GM12878 (cell line): Measurements from ENCODE around the gene FMNL2. TPM values are rescaled to one million over a fixed set of nuclear protein-coding genes. Genes with fewer than 3 reads are reported as not detected.

Experiments used
- ATAC-seq: fragments of 200-7000 bp; cut with Tn5 transposase; 3 replicates; pipeline ENCODE4 v1.9.1; 2020; ENCODE audit warnings: mild to moderate bottlenecking, moderate library complexity
- BruUV-seq: library from RNA; stranded (reverse); fragments of 400-500 nt; replicated peaks from 2 replicates; lab custom pipeline; 2021; lab: Mats Ljungman, UMichigan
- CTCF ChIA-PET: fragments of 300-600 bp; sonication (Branson Sonifier 250); formaldehyde crosslinking; extraction: SDS; loops from one replicate; lab custom pipeline; 2021; ENCODE audit warnings: inconsistent platforms; lab: Yijun Ruan, JAX
- POLR2A ChIA-PET: fragments of 350-600 bp; formaldehyde crosslinking; extraction: SDS; loops from one replicate; lab custom pipeline; 2021; ENCODE audit warnings: inconsistent platforms; lab: Charles Lee
- RAD21 ChIA-PET: fragments of 300-600 bp; sonication (Branson Sonifier 250); formaldehyde crosslinking; loops from one replicate; lab custom pipeline; 2023; ENCODE audit warnings: antibody characterized with exemption; ENCODE audit not compliant: unreplicated experiment; lab: Charles Lee
- SMC1A ChIA-PET: fragments of 300-600 bp; sonication (Branson Sonifier 250); formaldehyde crosslinking; loops from one replicate; lab custom pipeline; 2023; ENCODE audit not compliant: unreplicated experiment, uncharacterized antibody; lab: Charles Lee
- DNase-seq: peaks from one replicate; pipeline ENCODE4 v3.0.0-alpha.2; 2011; ENCODE audit warnings: low read depth, low spot score
- FAIRE-seq: peaks from 3 replicates; lab custom pipeline; 2011; peaks lifted over from hg19 to GRCh38; lab: Jason Lieb, UNC
- H2AFZ ChIP-seq: 2 replicates; pipeline ENCODE4 v1.6.0; 2011; ENCODE audit warnings: low read depth, low read length, control low read depth; ENCODE audit not compliant: control insufficient read depth
- H3K27ac ChIP-seq: 2 replicates; pipeline ENCODE4 v1.5.1; 2011; ENCODE audit warnings: control low read depth; ENCODE audit not compliant: control insufficient read depth, insufficient read depth
- H3K27me3 ChIP-seq, 2 experiments: replicated peaks in 1 of 2; 2 replicates each; pipeline versions ENCODE4 v1.6.0 to v1.6.1; 2011; ENCODE audit warnings: low read length in 1 of 2; ENCODE audit not compliant: control insufficient read depth in 2 of 2, insufficient read depth in 2 of 2
- H3K36me3 ChIP-seq, 2 experiments: 2 replicates each; pipeline ENCODE4 v1.5.1; 2011; ENCODE audit warnings: low read length in 1 of 2; ENCODE audit not compliant: control insufficient read depth in 2 of 2, insufficient read depth in 2 of 2
- H3K4me1 ChIP-seq: 2 replicates; pipeline ENCODE4 v1.6.1; 2011; ENCODE audit warnings: mild to moderate bottlenecking, low read length, moderate library complexity, mixed read lengths; ENCODE audit not compliant: control insufficient read depth, insufficient read depth
- H3K4me2 ChIP-seq: 2 replicates; pipeline ENCODE4 v1.6.0; 2011; ENCODE audit warnings: control low read depth; ENCODE audit not compliant: control insufficient read depth, insufficient read depth
- H3K4me3 ChIP-seq: fragments of 200-600 bp; sonication (generic); 2 replicates; pipeline ENCODE4 v1.5.1; 2016
- H3K79me2 ChIP-seq: 2 replicates; pipeline ENCODE4 v1.6.0; 2011; ENCODE audit warnings: low read length; ENCODE audit not compliant: control insufficient read depth, insufficient read depth
- H3K9ac ChIP-seq: 2 replicates; pipeline ENCODE4 v1.8.0; 2011; ENCODE audit warnings: low read length, control low read depth, mixed read lengths; ENCODE audit not compliant: control insufficient read depth, insufficient read depth
- H3K9me3 ChIP-seq: replicated peaks from 3 replicates; pipeline ENCODE4 v1.5.1; 2011; ENCODE audit warnings: mild to moderate bottlenecking, low read length; ENCODE audit not compliant: control insufficient read depth, insufficient read depth
- H4K20me1 ChIP-seq: 2 replicates; pipeline ENCODE4 v1.6.0; 2011; ENCODE audit not compliant: control insufficient read depth, insufficient read depth
- BCL11A ChIP-seq: IDR thresholded peaks from 2 replicates; pipeline ENCODE4 v1.6.1; 2011; ENCODE audit warnings: low read depth, low read length
- CEBPB ChIP-seq, 2 experiments: fragments of 150-350 bp in 1 of 2; IDR thresholded peaks; 2 replicates each; pipeline ENCODE4 v1.6.1; 2012 to 2014; ENCODE audit warnings: low read depth in 2 of 2, low read length in 2 of 2, borderline replicate concordance in 1 of 2, inconsistent platforms in 1 of 2
- CTCF ChIP-seq, 3 experiments: IDR thresholded peaks in 2 of 3; conservative IDR thresholded peaks in 1 of 3; 2 replicates each; pipeline ENCODE4 v1.5.1; 2011; ENCODE audit warnings: low read depth in 3 of 3, low read length in 3 of 3, mild to moderate bottlenecking in 3 of 3, control low read depth in 2 of 3, moderate library complexity in 2 of 3, inconsistent platforms in 1 of 3, mixed read lengths in 1 of 3; ENCODE audit not compliant: control insufficient read depth in 2 of 3, insufficient read depth in 1 of 3; ENCODE audit errors: extremely low read depth in 1 of 3
- DPF2 ChIP-seq: fragments of 450-650 bp; IDR thresholded peaks from 2 replicates; pipeline ENCODE4 v1.6.1; 2017; ENCODE audit warnings: mild to moderate bottlenecking
- EP300 ChIP-seq, 2 experiments: fragments of 150-350 bp in 1 of 2; IDR thresholded peaks; 2 replicates each; pipeline ENCODE4 v1.6.1; 2011 to 2012; ENCODE audit warnings: low read depth in 2 of 2, low read length in 2 of 2, borderline replicate concordance in 1 of 2, improper control_type of control experiment in 1 of 2, inconsistent platforms in 1 of 2; ENCODE audit not compliant: control insufficient read depth in 1 of 2
- KAT2A ChIP-seq: conservative IDR thresholded peaks from 2 replicates; pipeline ENCODE4 v1.6.1; 2011; ENCODE audit warnings: low read depth, low read length; ENCODE audit not compliant: control insufficient read depth
- MYC ChIP-seq: IDR thresholded peaks from 2 replicates; pipeline ENCODE4 v1.6.1; 2011; ENCODE audit warnings: mild to moderate bottlenecking, low read length, moderate library complexity, inconsistent platforms; ENCODE audit not compliant: insufficient read depth, insufficient replicate concordance, insufficient read length, severe bottlenecking
- NBN ChIP-seq: fragments of 450-650 bp; IDR thresholded peaks from 2 replicates; pipeline ENCODE4 v1.6.1; 2016
- RBBP5 ChIP-seq: fragments of 200-600 bp; sonication (generic); conservative IDR thresholded peaks from 2 replicates; pipeline ENCODE4 v1.6.1; 2016
- RCOR1 ChIP-seq: conservative IDR thresholded peaks from 2 replicates; pipeline ENCODE4 v1.6.1; 2012; ENCODE audit warnings: low read depth, low read length, improper control_type of control experiment
- RFX5 ChIP-seq: IDR thresholded peaks from 2 replicates; pipeline ENCODE4 v1.6.1; 2011; ENCODE audit warnings: low read depth, low read length, improper control_type of control experiment
- SKIL ChIP-seq: fragments of 450-650 bp; IDR thresholded peaks from 2 replicates; pipeline ENCODE4 v1.6.1; 2017; ENCODE audit warnings: mild to moderate bottlenecking, low read depth, inconsistent platforms; ENCODE audit not compliant: poor library complexity, severe bottlenecking
- SREBF2 ChIP-seq: IDR thresholded peaks from 2 replicates; pipeline ENCODE4 v1.6.1; 2012; ENCODE audit warnings: mild to moderate bottlenecking, low read length
- ZBTB33 ChIP-seq: fragments of 450-650 bp; IDR thresholded peaks from 2 replicates; pipeline ENCODE4 v1.6.1; 2017; ENCODE audit warnings: mild to moderate bottlenecking
- WGBS: methylation state at CpG from one replicate; pipeline ENCODE4 v1.1.6; 2016; ENCODE audit warnings: low lambda C conversion rate; ENCODE audit not compliant: insufficient replicate concordance, insufficient coverage; ENCODE audit errors: missing lambda C conversion rate; 5-methylcytosine and 5-hydroxymethylcytosine counted together
- in situ Hi-C: fragments of 300-500 bp; cut with MboI; formaldehyde crosslinking; loops from 9 replicates; pipeline ENCODE4 v1.14.3; 2018; ENCODE audit warnings: mixed read lengths
- intact Hi-C: fragments of 100-400 bp; cut with micrococcal nuclease; formaldehyde crosslinking; loops from one replicate; pipeline ENCODE4 v1.14.2; 2022; ENCODE audit not compliant: unreplicated experiment
- polyA plus RNA-seq, 11 experiments: library from polyadenylated mRNA; depleted of rRNA in 4 of 11; unstranded in 6 of 11; stranded (reverse) in 5 of 11; fragments of >200 nt; fragmentation: Nextera tagmentation in 4 of 11; fragmentation: Illumina TruSeq in 1 of 11; extraction: Ambion mirVana in 4 of 11; extraction: Trizol in 1 of 11; gene quantifications; 1 replicate in 1 of 11; 2 replicates in 10 of 11; pipeline versions ENCODE4 v1.2.1 to v1.2.3, GENCODE V29; 2011 to 2016; ENCODE audit warnings: inconsistent platforms in 2 of 11, missing spikeins in 2 of 11, low read depth in 1 of 11
- total RNA-seq, 4 experiments: library from RNA; depleted of rRNA in 3 of 4; stranded (reverse); fragments of >200 nt in 3 of 4; fragmentation: Illumina TruSeq in 1 of 4; extraction: Trizol in 1 of 4; gene quantifications; 2 replicates each; pipeline versions ENCODE4 v1.2.1 to v1.2.3, GENCODE V29; 2013 to 2021

Gene FMNL2
- total and polyA plus RNA-seq, 10 of the 15 experiments (the other 5 are each of a cell fraction or from before 2014, with no cell fraction given), result 0.13 to 9.9 (median 0.35) TPM

- TF ChIP-seq CTCF (IDR thresholded peaks at IDR 0.05 in 2 of 3, conservative IDR thresholded peaks at IDR 0.05 in 1 of 3; ENCODE audit: control insufficient read depth in 2 of 3, extremely low read depth in 1 of 3, insufficient read depth in 1 of 3, low read depth in 3 of 3, low read length in 3 of 3) (peak in 2 of 3 experiments; percentile 11 to 47; a peak in 2 of 6 replicates), ZBTB33 (0 out of 2 replicates have a peak, but pooled peaks have one; percentile 33)
These were observed 131.1 kb downstream of the FMNL2 start (continued) for GRCh38 chr2:152466041-152466440.

- Histone ChIP-seq H3K9me3 (no peaks in the 10 kb centered on the region), H3K4me3 (peak overlapping the region; percentile 33; the same call in 1 of the 2 replicates), H3K9ac (peak overlapping the region; percentile 6; the same call in 1 of the 2 replicates), H2AFZ (peak overlapping the region; percentile 16), H3K79me2 (peaks cover 2% of the 10 kb centered on the region), H3K4me1 (peaks cover 23% of the 10 kb centered on the region), H3K36me3 (no peaks in the 10 kb centered on the region), H3K27ac (peak overlapping the region; percentile 62), H4K20me1 (no peaks in the 10 kb centered on the region), H3K27me3 (no peaks in the 10 kb centered on the region), H3K4me2 (peak overlapping the region; percentile 67)
- FAIRE-seq (peak; percentile 87), ATAC-seq (peak; percentile 95), DNase-seq (peak; percentile 74)
- intact Hi-C loops (loop anchor here (5.0 to 10.0 kb wide), 4 partner anchors 130 to 292 kb away; partner anchors contain the start of genes FMNL2 and STAM2), in situ Hi-C loops (no loop called here)
- SMC1A ChIA-PET, result interaction anchor here (0.6 to 9.4 kb wide), 38 partner anchors 9 to 422 kb away, joined by 3 to 98 read pairs (median 5); partner anchors contain the start of gene STAM2
- no TSS peak for BruUV-seq
- CTCF ChIA-PET, result interaction anchor here (0.6 to 3.3 kb wide), 25 partner anchors 11 to 429 kb away, joined by 3 to 19 read pairs (median 4); partner anchors contain the start of gene FMNL2
- WGBS, result 0% methylated on average over 10 of the region's 10 CpGs
- POLR2A ChIA-PET, result interaction anchor here (0.6 to 2.2 kb wide), 8 partner anchors 21 to 179 kb away, joined by 3 to 7 read pairs (median 4); no protein-coding TSS in a partner anchor
- RAD21 ChIA-PET, result interaction anchor here (0.8 to 3.7 kb wide), 22 partner anchors 12 to 430 kb away, joined by 3 to 37 read pairs (median 6); partner anchors contain the start of gene STAM2
- TF ChIP-seq KAT2A (no peak), DPF2 (peak; percentile 73), RBBP5 (no peak), CEBPB (IDR thresholded peaks at IDR 0.05; ENCODE audit: borderline replicate concordance in 1 of 2, low read depth in 2 of 2, low read length in 2 of 2) (no peak), MYC (no peak), SREBF2 (no peak), BCL11A (peak; percentile 73; the same call in 1 of the 2 replicates), RCOR1 (no peak), RFX5 (no peak), SKIL (peak; percentile 43), NBN (peak; percentile 69), EP300 (IDR thresholded peaks at IDR 0.05; ENCODE audit: borderline replicate concordance in 1 of 2, control insufficient read depth in 1 of 2, low read depth in 2 of 2, low read length in 2 of 2) (peak in 1 of 2 experiments; percentile 91; a peak in 2 of 4 replicates)
These were observed 132.2 kb downstream of the FMNL2 start for GRCh38 chr2:152466980-152467676.
